ENCODE results near the gene METTL25. TPM values are rescaled to one million over a fixed set of nuclear protein-coding genes. Genes with fewer than 3 reads are reported as not detected.

METTL25 gene
- polyA plus RNA-seq, 1 donor (not counting 4 experiments of a cell fraction or from before 2014, with no cell fraction given) = 6.0 TPM

DNA sequence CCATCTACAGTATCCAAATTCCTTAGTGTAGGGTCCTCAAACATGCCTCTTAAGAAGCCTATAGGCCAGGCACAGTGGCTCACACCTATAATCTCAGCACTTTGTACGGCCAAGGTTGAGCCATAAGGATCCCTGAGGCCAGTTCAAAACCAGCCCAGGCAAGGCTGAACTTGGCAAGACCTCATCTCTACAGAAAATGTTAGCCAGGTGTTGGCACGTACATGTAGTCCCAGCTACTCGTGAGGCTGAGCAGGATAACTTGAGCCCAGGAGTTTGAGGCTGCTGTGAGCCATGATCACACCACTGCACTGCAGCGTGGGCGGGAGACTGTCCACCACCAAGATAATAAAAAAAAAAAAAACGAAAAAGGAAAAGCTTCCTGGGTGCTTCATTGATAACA, 6.9 kb upstream of the METTL25 start:
- Histone ChIP-seq H3K36me3 (ENCODE audit: control insufficient read depth in 2 of 2, extremely low read depth in 1 of 2, insufficient read depth in 2 of 2, low read length in 2 of 2) (peaks cover 8 to 10% of the 10 kb centered on the region in 2 experiments), H4K20me1 (ENCODE audit: control insufficient read depth, extremely low read depth, insufficient read depth, low read length) (no peaks in the 10 kb centered on the region), H3K4me2 (ENCODE audit: control insufficient read depth, extremely low read depth, insufficient read depth, low read depth, low read length) (no peak overlapping the region), H3K27me3 (ENCODE audit: control insufficient read depth, extremely low read depth, insufficient read depth, low read length) (no peaks in the 10 kb centered on the region), H3K79me2 (ENCODE audit: control insufficient read depth, insufficient read depth, low read length) (peaks cover 10% of the 10 kb centered on the region), H3K9me3 (ENCODE audit: control insufficient read depth, low read depth, low read length) (no peaks in the 10 kb centered on the region), H3K9ac (ENCODE audit: control insufficient read depth, extremely low read depth, insufficient read depth, low read length) (no peak overlapping the region), H3K4me1 (ENCODE audit: control insufficient read depth, extremely low read depth, insufficient read depth, low read length) (no peaks in the 10 kb centered on the region), H3K9me1 (ENCODE audit: control insufficient read depth, extremely low read depth, insufficient read depth, low read length) (no peaks in the 10 kb centered on the region), H2AFZ (ENCODE audit: control insufficient read depth, low read length) (no peak overlapping the region), H3K27ac (ENCODE audit: control insufficient read depth, insufficient read depth, low read length) (no peak overlapping the region), H3K4me3 (ENCODE audit: control insufficient read depth in 2 of 3, extremely low read depth in 1 of 3, insufficient read depth in 2 of 3, low read depth in 1 of 3, low read length in 3 of 3) (no peak overlapping the region)
- dilution Hi-C loops (cut with MboI; ENCODE audit: extremely low pct_ligation_motif_present, low sequenced_read_pairs) = no loop called here
- no peak for TF ChIP-seq EZH2 (IDR thresholded peaks at IDR 0.05; ENCODE audit: low read length)
- TF ChIP-seq, protein P1, sequence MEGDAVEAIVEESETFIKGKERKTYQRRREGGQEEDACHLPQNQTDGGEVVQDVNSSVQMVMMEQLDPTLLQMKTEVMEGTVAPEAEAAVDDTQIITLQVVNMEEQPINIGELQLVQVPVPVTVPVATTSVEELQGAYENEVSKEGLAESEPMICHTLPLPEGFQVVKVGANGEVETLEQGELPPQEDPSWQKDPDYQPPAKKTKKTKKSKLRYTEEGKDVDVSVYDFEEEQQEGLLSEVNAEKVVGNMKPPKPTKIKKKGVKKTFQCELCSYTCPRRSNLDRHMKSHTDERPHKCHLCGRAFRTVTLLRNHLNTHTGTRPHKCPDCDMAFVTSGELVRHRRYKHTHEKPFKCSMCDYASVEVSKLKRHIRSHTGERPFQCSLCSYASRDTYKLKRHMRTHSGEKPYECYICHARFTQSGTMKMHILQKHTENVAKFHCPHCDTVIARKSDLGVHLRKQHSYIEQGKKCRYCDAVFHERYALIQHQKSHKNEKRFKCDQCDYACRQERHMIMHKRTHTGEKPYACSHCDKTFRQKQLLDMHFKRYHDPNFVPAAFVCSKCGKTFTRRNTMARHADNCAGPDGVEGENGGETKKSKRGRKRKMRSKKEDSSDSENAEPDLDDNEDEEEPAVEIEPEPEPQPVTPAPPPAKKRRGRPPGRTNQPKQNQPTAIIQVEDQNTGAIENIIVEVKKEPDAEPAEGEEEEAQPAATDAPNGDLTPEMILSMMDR (optimal IDR thresholded peaks at IDR 0.05 in 1 of 3, IDR thresholded peaks at IDR 0.05 in 1 of 3, conservative IDR thresholded peaks at IDR 0.05 in 1 of 3; ENCODE audit: extremely low read depth in 1 of 3, insufficient read depth in 2 of 3, low read length in 3 of 3) = no peak
- no peak for DNase-seq (ENCODE audit: low read depth, low spot score)
- no peak for FAIRE-seq

DNA sequence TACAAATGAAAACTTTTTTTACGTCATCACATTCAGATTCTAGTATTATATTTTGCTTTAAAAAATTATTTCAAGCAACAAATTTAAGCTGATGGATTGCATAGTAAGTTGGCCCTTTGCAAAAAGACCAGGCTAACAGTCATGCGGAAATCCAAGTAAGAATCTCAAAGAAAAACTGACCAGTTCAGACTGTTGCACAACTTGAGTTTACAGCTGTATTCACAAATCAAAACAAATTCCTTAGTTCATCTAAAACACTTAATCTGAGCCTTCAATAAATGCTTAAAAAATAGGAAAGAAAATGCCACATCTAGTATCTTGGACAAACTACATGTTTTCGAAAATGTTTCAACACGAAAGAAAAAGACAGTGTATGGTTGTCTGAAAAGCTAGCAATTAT, 989 bp upstream of the METTL25 start:
- peaks cover 5 to 8% of the 10 kb centered on the region in 2 experiments for H3K36me3 ChIP-seq (ENCODE audit: control insufficient read depth in 2 of 2, extremely low read depth in 1 of 2, insufficient read depth in 2 of 2, low read length in 2 of 2)
- H3K9ac ChIP-seq (ENCODE audit: control insufficient read depth, extremely low read depth, insufficient read depth, low read length) = peak overlapping the region; percentile 99
- DNase-seq (ENCODE audit: low read depth, low spot score) (no peak), FAIRE-seq (no peak)
- no peaks in the 10 kb centered on the region for H3K9me3 ChIP-seq (ENCODE audit: control insufficient read depth, low read depth, low read length)
- H3K79me2 ChIP-seq (ENCODE audit: control insufficient read depth, insufficient read depth, low read length) = peaks cover 28% of the 10 kb centered on the region
- H4K20me1 ChIP-seq (ENCODE audit: control insufficient read depth, extremely low read depth, insufficient read depth, low read length) = no peaks in the 10 kb centered on the region
- H3K9me1 ChIP-seq (ENCODE audit: control insufficient read depth, extremely low read depth, insufficient read depth, low read length) = no peaks in the 10 kb centered on the region
- TF ChIP-seq, protein P1 (optimal IDR thresholded peaks at IDR 0.05 in 1 of 3, IDR thresholded peaks at IDR 0.05 in 1 of 3, conservative IDR thresholded peaks at IDR 0.05 in 1 of 3; ENCODE audit: extremely low read depth in 1 of 3, insufficient read depth in 2 of 3, low read length in 3 of 3) = no peak
- no peak for TF ChIP-seq EZH2 (IDR thresholded peaks at IDR 0.05; ENCODE audit: low read length)
- no peaks in the 10 kb centered on the region for H3K27me3 ChIP-seq (ENCODE audit: control insufficient read depth, extremely low read depth, insufficient read depth, low read length)
- H3K4me2 ChIP-seq (ENCODE audit: control insufficient read depth, extremely low read depth, insufficient read depth, low read depth, low read length) = peak overlapping the region; percentile 76
- dilution Hi-C loops (cut with MboI; ENCODE audit: extremely low pct_ligation_motif_present, low sequenced_read_pairs) = no loop called here
- H3K27ac ChIP-seq (ENCODE audit: control insufficient read depth, insufficient read depth, low read length) = peak overlapping the region; percentile 99
- peak overlapping the region; percentile 88 to 99 (median 99) for H3K4me3 ChIP-seq (ENCODE audit: control insufficient read depth in 2 of 3, extremely low read depth in 1 of 3, insufficient read depth in 2 of 3, low read depth in 1 of 3, low read length in 3 of 3)
- peaks cover 9% of the 10 kb centered on the region for H3K4me1 ChIP-seq (ENCODE audit: control insufficient read depth, extremely low read depth, insufficient read depth, low read length)
- H2AFZ ChIP-seq (ENCODE audit: control insufficient read depth, low read length) = no peak overlapping the region
